Smooth muscle cell (in vitro differentiated cells): ENCODE data around the gene P3H3. TPM values are rescaled to one million over a fixed set of nuclear protein-coding genes. Genes with fewer than 3 reads are reported as not detected.

Source experiments
- DNase-seq: peaks from one replicate; lab custom pipeline; 2025; ENCODE audit not compliant: unreplicated experiment; lab: John Stamatoyannopoulos, UW
- H2AFZ ChIP-seq: fragments of 200-600 bp; sonication (generic); 2 replicates; pipeline ENCODE4 v1.6.0; 2016; ENCODE audit warnings: antibody characterized with exemption, low read depth, mild to moderate bottlenecking
- H3F3A ChIP-seq: fragments of 200-600 bp; sonication (generic); 2 replicates; pipeline ENCODE4 v1.6.0; 2017; ENCODE audit warnings: antibody characterized with exemption, low read depth
- H3K27ac ChIP-seq: fragments of 200-600 bp; sonication (generic); 2 replicates; pipeline ENCODE4 v1.5.1; 2016; ENCODE audit warnings: low read depth, mild to moderate bottlenecking
- H3K27me3 ChIP-seq: fragments of 200-600 bp; sonication (generic); 2 replicates; pipeline ENCODE4 v1.6.1; 2016; ENCODE audit warnings: low read depth, mild to moderate bottlenecking
- H3K36me3 ChIP-seq: fragments of 200-600 bp; sonication (generic); 2 replicates; pipeline ENCODE4 v1.5.1; 2016; ENCODE audit warnings: low read depth
- H3K4me1 ChIP-seq: fragments of 200-600 bp; sonication (generic); 2 replicates; pipeline ENCODE4 v1.5.1; 2016; ENCODE audit warnings: low read depth
- H3K4me2 ChIP-seq: fragments of 200-600 bp; sonication (generic); 2 replicates; pipeline ENCODE4 v1.6.0; 2016; ENCODE audit warnings: mild to moderate bottlenecking
- H3K4me3 ChIP-seq: fragments of 200-600 bp; sonication (generic); 2 replicates; pipeline ENCODE4 v1.5.1; 2016; ENCODE audit warnings: mild to moderate bottlenecking
- H3K79me2 ChIP-seq: fragments of 200-600 bp; sonication (generic); 2 replicates; pipeline ENCODE4 v1.6.0; 2016; ENCODE audit warnings: low read depth, mild to moderate bottlenecking
- H3K9ac ChIP-seq: fragments of 200-600 bp; sonication (generic); 2 replicates; pipeline ENCODE4 v1.6.0; 2016; ENCODE audit warnings: low read depth
- H3K9me3 ChIP-seq: fragments of 200-600 bp; sonication (generic); replicated peaks from 2 replicates; pipeline ENCODE4 v1.5.1; 2016; ENCODE audit warnings: low read depth
- H4K20me1 ChIP-seq: fragments of 200-600 bp; sonication (generic); 2 replicates; pipeline ENCODE4 v1.6.0; 2016; ENCODE audit warnings: low read depth
- WGBS: methylation state at CpG from one replicate; pipeline ENCODE4 v1.1.7; 2016; ENCODE audit warnings: low lambda C conversion rate; 5-methylcytosine and 5-hydroxymethylcytosine counted together
- polyA plus RNA-seq: library from polyadenylated mRNA; unstranded; fragments of >200 nt; fragmentation: Nextera tagmentation; extraction: Ambion mirVana; gene quantifications from 2 replicates; pipeline ENCODE4 v1.2.1, GENCODE V29; 2016
- total RNA-seq: library from RNA; depleted of rRNA; stranded (reverse); fragments of >200 nt; gene quantifications from 2 replicates; pipeline ENCODE4 v1.2.3, GENCODE V29; 2014
- TF ChIP-seq, protein P1 (sequence below): fragments of 200-600 bp; sonication (generic); IDR thresholded peaks from 2 replicates; pipeline ENCODE4 v1.5.1; 2017; ENCODE audit warnings: borderline replicate concordance, mild to moderate bottlenecking, antibody characterized with exemption; ENCODE audit not compliant: insufficient read depth, poor library complexity, severe bottlenecking

Gene P3H3
- total and polyA plus RNA-seq, 2 experiments from 2014 or later, result 42.8 to 108 TPM

DNA sequence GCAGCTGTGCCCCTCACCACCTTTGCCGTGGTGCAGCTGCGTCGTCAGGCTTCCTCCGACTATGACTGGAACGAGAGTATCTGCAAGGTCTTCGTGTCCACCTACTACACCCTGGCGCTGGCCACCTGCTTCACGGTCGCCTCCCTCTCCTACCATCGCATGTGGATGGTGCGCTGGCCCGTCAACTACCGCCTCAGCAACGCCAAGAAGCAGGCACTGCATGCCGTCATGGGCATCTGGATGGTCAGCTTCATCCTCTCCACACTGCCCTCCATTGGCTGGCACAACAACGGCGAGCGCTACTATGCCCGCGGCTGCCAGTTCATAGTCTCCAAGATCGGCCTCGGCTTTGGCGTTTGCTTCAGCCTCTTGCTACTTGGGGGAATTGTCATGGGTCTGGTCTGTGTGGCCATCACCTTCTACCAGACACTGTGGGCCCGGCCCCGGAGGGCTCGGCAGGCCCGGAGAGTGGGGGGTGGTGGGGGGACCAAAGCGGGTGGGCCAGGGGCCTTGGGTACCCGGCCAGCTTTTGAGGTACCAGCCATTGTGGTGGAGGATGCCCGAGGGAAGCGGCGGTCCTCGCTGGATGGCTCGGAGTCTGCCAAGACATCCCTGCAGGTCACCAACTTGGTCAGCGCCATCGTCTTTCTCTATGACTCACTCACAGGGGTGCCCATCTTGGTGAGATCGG, 4.0 kb upstream of the P3H3 start:
- H3K9me3 ChIP-seq, result no peaks in the 10 kb centered on the region
- H3K27me3 ChIP-seq, result peaks cover 5% of the 10 kb centered on the region
- no peak overlapping the region for H3K9ac ChIP-seq
- no peak for DNase-seq
- peaks cover 10% of the 10 kb centered on the region for H3K79me2 ChIP-seq
- H3K27ac ChIP-seq, result no peak overlapping the region
- H2AFZ ChIP-seq, result no peak overlapping the region
- TF ChIP-seq, protein P1, sequence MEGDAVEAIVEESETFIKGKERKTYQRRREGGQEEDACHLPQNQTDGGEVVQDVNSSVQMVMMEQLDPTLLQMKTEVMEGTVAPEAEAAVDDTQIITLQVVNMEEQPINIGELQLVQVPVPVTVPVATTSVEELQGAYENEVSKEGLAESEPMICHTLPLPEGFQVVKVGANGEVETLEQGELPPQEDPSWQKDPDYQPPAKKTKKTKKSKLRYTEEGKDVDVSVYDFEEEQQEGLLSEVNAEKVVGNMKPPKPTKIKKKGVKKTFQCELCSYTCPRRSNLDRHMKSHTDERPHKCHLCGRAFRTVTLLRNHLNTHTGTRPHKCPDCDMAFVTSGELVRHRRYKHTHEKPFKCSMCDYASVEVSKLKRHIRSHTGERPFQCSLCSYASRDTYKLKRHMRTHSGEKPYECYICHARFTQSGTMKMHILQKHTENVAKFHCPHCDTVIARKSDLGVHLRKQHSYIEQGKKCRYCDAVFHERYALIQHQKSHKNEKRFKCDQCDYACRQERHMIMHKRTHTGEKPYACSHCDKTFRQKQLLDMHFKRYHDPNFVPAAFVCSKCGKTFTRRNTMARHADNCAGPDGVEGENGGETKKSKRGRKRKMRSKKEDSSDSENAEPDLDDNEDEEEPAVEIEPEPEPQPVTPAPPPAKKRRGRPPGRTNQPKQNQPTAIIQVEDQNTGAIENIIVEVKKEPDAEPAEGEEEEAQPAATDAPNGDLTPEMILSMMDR, result no peak
- H3K4me3 ChIP-seq, result no peak overlapping the region
- H3K4me1 ChIP-seq, result peaks cover 33% of the 10 kb centered on the region
- H3F3A ChIP-seq, result no peaks in the 10 kb centered on the region
- WGBS, result 90% methylated on average over 37 of the region's 37 CpGs
- peak overlapping the region; percentile 88 for H3K4me2 ChIP-seq
- H4K20me1 ChIP-seq, result peaks cover 6% of the 10 kb centered on the region
- H3K36me3 ChIP-seq, result no peaks in the 10 kb centered on the region

DNA sequence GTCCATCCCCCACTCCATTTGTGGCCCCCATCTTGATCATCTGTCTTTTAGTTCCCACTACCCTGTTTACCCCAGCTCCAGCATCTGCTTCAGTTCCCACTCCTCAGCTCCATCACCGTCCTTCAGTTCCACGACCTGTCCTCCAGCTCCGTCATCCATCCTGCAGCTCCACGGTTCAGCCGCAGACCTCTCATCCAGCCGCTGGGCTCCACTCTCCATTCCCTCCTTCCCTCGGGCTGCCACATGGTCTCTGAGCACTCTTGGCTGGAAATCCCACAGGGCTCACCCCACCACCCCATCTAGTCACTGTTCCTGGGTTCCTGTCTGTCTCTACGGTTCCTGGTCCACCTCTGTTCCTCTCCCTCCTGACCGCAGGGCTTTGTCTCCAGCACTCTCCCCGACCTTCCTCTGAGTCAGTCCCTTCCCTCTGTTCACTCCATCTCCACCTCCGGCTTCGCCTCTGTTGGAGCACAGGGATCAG, 3.3 kb upstream of the P3H3 start:
- H3K79me2 ChIP-seq, result peaks cover 10% of the 10 kb centered on the region
- peaks cover 6% of the 10 kb centered on the region for H4K20me1 ChIP-seq
- DNase-seq, result no peak
- H3F3A ChIP-seq, result no peaks in the 10 kb centered on the region
- no peaks in the 10 kb centered on the region for H3K9me3 ChIP-seq
- H3K9ac ChIP-seq, result no peak overlapping the region
- H3K4me1 ChIP-seq, result peaks cover 30% of the 10 kb centered on the region
- H3K27me3 ChIP-seq, result peaks cover 5% of the 10 kb centered on the region
- 31% methylated on average over 12 of the region's 12 CpGs for WGBS
- H3K36me3 ChIP-seq, result no peaks in the 10 kb centered on the region
- no peak overlapping the region for H2AFZ ChIP-seq
- TF ChIP-seq, protein P1, result no peak
- peak overlapping the region; percentile 88 for H3K4me2 ChIP-seq
- H3K4me3 ChIP-seq, result peak overlapping the region; percentile 31
- H3K27ac ChIP-seq, result no peak overlapping the region

DNA sequence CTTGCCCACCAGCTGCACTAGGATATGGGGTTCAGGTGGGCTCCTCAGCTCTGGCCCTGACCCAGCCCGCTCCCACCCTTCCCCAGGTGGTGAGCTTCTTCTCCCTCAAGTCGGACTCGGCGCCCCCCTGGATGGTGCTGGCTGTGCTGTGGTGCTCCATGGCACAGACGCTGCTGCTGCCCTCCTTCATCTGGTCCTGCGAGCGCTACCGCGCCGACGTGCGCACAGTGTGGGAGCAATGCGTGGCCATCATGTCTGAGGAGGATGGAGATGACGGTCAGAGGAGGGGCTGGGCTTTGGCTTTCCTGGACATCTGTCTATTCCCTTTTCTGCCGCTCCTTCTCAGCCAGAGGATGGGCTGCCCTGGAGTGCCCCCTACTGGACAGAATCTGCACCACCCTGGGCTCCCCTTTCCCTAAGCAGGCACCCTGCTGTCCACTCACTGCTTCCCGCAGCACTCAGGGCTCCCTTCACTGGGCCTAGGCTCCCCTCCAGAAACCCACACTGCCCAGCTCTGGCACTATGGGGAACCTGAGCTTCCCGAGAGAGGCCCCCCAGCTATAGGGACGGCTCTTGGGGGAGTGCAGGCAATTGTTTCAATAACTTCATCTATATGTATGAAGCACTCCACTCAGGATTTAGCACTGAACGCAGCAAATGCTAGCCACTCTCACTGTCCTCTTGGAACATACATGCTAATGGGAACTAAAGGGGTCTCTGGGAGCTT, 2.6 kb upstream of the P3H3 start:
- WGBS, result 12% methylated on average over 17 of the region's 19 CpGs
- Histone ChIP-seq H3K4me1 (peaks cover 25% of the 10 kb centered on the region), H2AFZ (no peak overlapping the region), H3F3A (no peaks in the 10 kb centered on the region), H3K79me2 (peaks cover 10% of the 10 kb centered on the region), H3K36me3 (no peaks in the 10 kb centered on the region), H3K27ac (no peak overlapping the region), H3K4me2 (peak overlapping the region; percentile 88), H3K9me3 (no peaks in the 10 kb centered on the region), H3K27me3 (peaks cover 5% of the 10 kb centered on the region), H4K20me1 (peaks cover 10% of the 10 kb centered on the region), H3K4me3 (peak overlapping the region; percentile 31), H3K9ac (no peak overlapping the region)
- TF ChIP-seq, protein P1, result peak; percentile 80
- peak; percentile 75 for DNase-seq
